ENCODE measurements around the gene RNF2.

The RNF2 gene

DNA sequence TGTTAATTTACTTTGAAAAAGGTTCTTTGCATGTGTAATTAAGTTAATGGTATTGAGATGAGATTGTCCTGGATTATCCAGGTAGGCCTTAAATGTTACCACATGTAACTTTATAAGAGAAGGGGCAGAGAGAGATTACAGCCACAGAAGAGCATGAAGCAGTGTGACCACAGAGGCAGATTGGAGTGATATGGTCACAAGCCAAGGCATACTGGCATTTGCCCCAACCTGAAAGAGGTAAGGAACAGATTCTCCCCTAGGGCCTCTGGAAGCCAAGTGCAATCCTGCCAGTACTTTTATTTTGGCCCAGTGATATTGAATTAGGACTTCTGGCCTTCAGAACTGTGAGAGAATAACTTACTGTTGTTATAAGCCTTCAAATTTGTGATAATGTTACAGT lies 23.0 kb downstream of the RNF2 start:
- no peak for TF ChIP-seq CTCF (conservative IDR thresholded peaks at IDR 0.05; ENCODE audit: control insufficient read depth, insufficient read depth, low read depth, low read length)
- no peak overlapping the region for H3K4me3 ChIP-seq (ENCODE audit: control insufficient read depth, low read depth, low read length)
- DNase-seq (ENCODE audit: low read depth), result no peak

DNA sequence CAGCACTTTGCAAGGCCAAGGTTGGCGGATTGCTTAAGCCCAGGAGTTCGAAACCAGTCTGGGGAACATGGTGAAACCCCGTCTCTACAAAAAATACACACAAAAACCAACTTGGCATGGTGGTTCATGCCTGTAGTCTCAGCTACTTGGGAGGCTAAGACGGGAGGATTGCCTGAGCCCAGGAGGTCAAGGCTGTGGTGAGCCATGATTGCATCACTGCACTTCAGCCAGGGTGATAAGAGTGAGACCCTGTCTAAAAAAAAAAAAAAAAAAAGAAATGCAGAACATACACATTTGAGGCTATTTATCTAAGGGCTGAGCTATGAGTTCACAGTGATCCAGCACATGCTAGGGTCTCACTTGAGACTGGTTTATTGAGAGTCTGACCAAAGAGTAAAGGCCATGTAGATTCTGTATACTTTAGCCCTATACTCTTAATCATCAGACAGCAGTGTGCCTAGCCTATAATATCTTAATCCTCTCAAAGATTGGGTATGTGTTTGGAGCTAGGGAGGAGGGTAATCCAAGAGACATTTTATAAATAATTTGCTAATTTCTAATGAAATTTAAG lies 23.9 kb downstream of the RNF2 start:
- H3K4me3 ChIP-seq (ENCODE audit: control insufficient read depth, low read depth, low read length), result no peak overlapping the region
- DNase-seq (ENCODE audit: low read depth), result no peak
- TF ChIP-seq CTCF (conservative IDR thresholded peaks at IDR 0.05; ENCODE audit: control insufficient read depth, insufficient read depth, low read depth, low read length), result no peak

DNA sequence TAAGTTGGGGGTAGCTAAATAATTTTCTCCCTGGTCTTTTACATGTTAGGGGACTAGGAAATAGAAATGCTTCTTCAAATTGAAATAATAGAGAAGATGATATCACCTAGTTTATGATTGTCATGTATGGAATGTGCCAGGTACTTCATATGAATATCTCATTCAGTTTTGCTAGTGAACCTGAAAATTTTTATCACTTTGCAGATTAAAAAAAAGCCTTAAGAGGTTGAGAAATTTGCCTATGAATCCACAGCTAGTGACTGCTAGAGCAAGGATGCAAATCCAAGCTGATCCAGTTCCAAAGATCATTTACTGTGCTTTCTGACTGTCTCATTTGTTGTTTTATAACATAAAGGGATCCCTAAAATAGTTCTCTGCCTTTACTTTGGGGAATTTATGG lies 24.7 kb downstream of the RNF2 start:
- TF ChIP-seq CTCF (conservative IDR thresholded peaks at IDR 0.05; ENCODE audit: control insufficient read depth, insufficient read depth, low read depth, low read length), result no peak
- no peak overlapping the region for H3K4me3 ChIP-seq (ENCODE audit: control insufficient read depth, low read depth, low read length)
- no peak for DNase-seq (ENCODE audit: low read depth)

DNA sequence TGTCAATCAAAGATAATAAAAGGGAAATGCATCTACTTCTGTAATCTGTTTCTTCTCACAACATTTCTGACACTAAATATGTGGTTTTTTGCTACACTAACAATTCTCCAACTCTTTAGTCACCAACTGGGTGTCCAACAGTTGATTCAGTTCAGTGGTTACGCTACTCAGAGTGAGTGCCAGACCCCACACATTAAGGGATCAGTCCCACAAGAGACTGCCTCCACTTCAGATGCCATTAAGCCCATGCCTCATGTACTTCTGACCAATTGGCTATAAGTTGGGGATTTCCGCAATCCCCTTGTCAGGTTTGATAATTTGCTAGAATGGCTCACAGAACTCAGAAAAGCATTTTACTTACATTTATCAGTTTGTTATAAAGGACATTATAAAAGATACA lies 28.4 kb downstream of the RNF2 start:
- TF ChIP-seq CTCF (conservative IDR thresholded peaks at IDR 0.05; ENCODE audit: control insufficient read depth, insufficient read depth, low read depth, low read length), result no peak
- DNase-seq (ENCODE audit: low read depth), result peak; percentile 44
- no peak overlapping the region for H3K4me3 ChIP-seq (ENCODE audit: control insufficient read depth, low read depth, low read length)

GRCh38 chr1:185074307-185074706 lies 28.9 kb downstream of the RNF2 start:
- no peak overlapping the region for H3K4me3 ChIP-seq (ENCODE audit: control insufficient read depth, low read depth, low read length)
- no peak for TF ChIP-seq CTCF (conservative IDR thresholded peaks at IDR 0.05; ENCODE audit: control insufficient read depth, insufficient read depth, low read depth, low read length)
- peak; percentile 37 for DNase-seq (ENCODE audit: low read depth)

- TF ChIP-seq CTCF (conservative IDR thresholded peaks at IDR 0.05; ENCODE audit: control insufficient read depth, insufficient read depth, low read depth, low read length), result no peak
- no peak overlapping the region for H3K4me3 ChIP-seq (ENCODE audit: control insufficient read depth, low read depth, low read length)
- no peak for DNase-seq (ENCODE audit: low read depth)
Measured at GRCh38 chr1:185075476-185075875, 30.1 kb downstream of the RNF2 start.

GRCh38 chr1:185077374-185077773 lies 32.0 kb downstream of the RNF2 start:
- no peak for TF ChIP-seq CTCF (conservative IDR thresholded peaks at IDR 0.05; ENCODE audit: control insufficient read depth, insufficient read depth, low read depth, low read length)
- H3K4me3 ChIP-seq (ENCODE audit: control insufficient read depth, low read depth, low read length), result no peak overlapping the region
- no peak for DNase-seq (ENCODE audit: low read depth)

All from fibroblast of mammary gland (primary cell).